Melanocyte of skin (primary cell): ENCODE data around the gene SLC25A20. TPM values are rescaled to one million over a fixed set of nuclear protein-coding genes. Genes with fewer than 3 reads are reported as not detected.

ENCODE experiments used
- total RNA-seq, 2 donors: library from RNA; depleted of rRNA; stranded (reverse); fragments of >200 nt; gene quantifications; 2 replicates each; pipeline ENCODE4 v1.2.3, GENCODE V29; 2012

The SLC25A20 gene
- total RNA-seq: 10 to 100 TPM in 1 of 2 donors, 1 to 10 TPM in 1; 9.6 to 16.0 TPM

GRCh38 chr3:48898383-48899234 is at the start of gene SLC25A20:
SLC25A20 (minus strand) TSS chr3:48898882; CDS start chr3:48898794, 88 bp downstream.

GRCh38 chr3:48918388-48919214 is 19.9 kb upstream of the SLC25A20 start, which contains the start of gene ARIH2:
ARIH2 (plus strand) TSS chr3:48918842; CDS start chr3:48927559, 8,717 bp downstream.

GRCh38 chr3:48847504-48848423 is 50.9 kb downstream of the SLC25A20 start, which contains the start of gene PRKAR2A:
PRKAR2A (minus strand) TSS chr3:48847874; CDS start chr3:48847596, 278 bp downstream.

Other genes with a start within 250 kb of the SLC25A20 start
- gene CELSR3, start 236.0 kb downstream of the SLC25A20 start, total RNA-seq: 1 to 10 TPM in 1 of 2 donors, under 1 TPM in 1; 0.33 to 1.4 TPM
- gene NCKIPSD, start 213.0 kb downstream of the SLC25A20 start, total RNA-seq: 10 to 100 TPM; 13.1 to 16.7 TPM
- 10 to 100 TPM; 37.3 to 39.9 TPM for gene IP6K2, start 181.7 kb downstream of the SLC25A20 start, total RNA-seq
- gene PRKAR2A, start 51.0 kb downstream of the SLC25A20 start, total RNA-seq: 10 to 100 TPM; 31.0 to 36.6 TPM
- 10 to 100 TPM; 62.3 to 77.6 TPM for gene ARIH2, start 20.0 kb upstream of the SLC25A20 start, total RNA-seq
- gene P4HTM, start 91.4 kb upstream of the SLC25A20 start, total RNA-seq: 10 to 100 TPM in 1 of 2 donors, 1 to 10 TPM in 1; 6.3 to 14.8 TPM
- gene WDR6, start 108.5 kb upstream of the SLC25A20 start, total RNA-seq: 10 to 100 TPM; 52.0 to 52.9 TPM
- 10 to 100 TPM; 39.6 to 41.3 TPM for gene DALRD3, start 119.7 kb upstream of the SLC25A20 start, total RNA-seq
- gene NDUFAF3, start 123.2 kb upstream of the SLC25A20 start, total RNA-seq: 10 to 100 TPM; 60.2 to 62.9 TPM
- 100 to 1,000 TPM; 159 to 250 TPM for gene IMPDH2, start 130.5 kb upstream of the SLC25A20 start, total RNA-seq
- gene QRICH1, start 195.2 kb upstream of the SLC25A20 start, total RNA-seq: 100 to 1,000 TPM; 117 to 144 TPM
- 100 to 1,000 TPM; 192 to 261 TPM for gene QARS1, start 205.9 kb upstream of the SLC25A20 start, total RNA-seq
- 10 to 100 TPM; 44.4 to 47.3 TPM for gene USP19, start 221.9 kb upstream of the SLC25A20 start, total RNA-seq
- 100 to 1,000 TPM; 162 to 180 TPM for gene LAMB2, start 234.2 kb upstream of the SLC25A20 start, total RNA-seq